Measurements from ENCODE around the gene HTRA1.

Gene HTRA1

GRCh38 chr10:122531261-122531660 is 69.9 kb downstream of the HTRA1 start:
- TF ChIP-seq, protein P1, sequence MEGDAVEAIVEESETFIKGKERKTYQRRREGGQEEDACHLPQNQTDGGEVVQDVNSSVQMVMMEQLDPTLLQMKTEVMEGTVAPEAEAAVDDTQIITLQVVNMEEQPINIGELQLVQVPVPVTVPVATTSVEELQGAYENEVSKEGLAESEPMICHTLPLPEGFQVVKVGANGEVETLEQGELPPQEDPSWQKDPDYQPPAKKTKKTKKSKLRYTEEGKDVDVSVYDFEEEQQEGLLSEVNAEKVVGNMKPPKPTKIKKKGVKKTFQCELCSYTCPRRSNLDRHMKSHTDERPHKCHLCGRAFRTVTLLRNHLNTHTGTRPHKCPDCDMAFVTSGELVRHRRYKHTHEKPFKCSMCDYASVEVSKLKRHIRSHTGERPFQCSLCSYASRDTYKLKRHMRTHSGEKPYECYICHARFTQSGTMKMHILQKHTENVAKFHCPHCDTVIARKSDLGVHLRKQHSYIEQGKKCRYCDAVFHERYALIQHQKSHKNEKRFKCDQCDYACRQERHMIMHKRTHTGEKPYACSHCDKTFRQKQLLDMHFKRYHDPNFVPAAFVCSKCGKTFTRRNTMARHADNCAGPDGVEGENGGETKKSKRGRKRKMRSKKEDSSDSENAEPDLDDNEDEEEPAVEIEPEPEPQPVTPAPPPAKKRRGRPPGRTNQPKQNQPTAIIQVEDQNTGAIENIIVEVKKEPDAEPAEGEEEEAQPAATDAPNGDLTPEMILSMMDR (IDR thresholded peaks at IDR 0.05; ENCODE audit: low read length, missing control alignments), result no peak
- no peak overlapping the region for H3K4me3 ChIP-seq (replicated peaks; ENCODE audit: low read depth, low read length)
- no peak for DNase-seq (ENCODE audit: low read depth)

DNA sequence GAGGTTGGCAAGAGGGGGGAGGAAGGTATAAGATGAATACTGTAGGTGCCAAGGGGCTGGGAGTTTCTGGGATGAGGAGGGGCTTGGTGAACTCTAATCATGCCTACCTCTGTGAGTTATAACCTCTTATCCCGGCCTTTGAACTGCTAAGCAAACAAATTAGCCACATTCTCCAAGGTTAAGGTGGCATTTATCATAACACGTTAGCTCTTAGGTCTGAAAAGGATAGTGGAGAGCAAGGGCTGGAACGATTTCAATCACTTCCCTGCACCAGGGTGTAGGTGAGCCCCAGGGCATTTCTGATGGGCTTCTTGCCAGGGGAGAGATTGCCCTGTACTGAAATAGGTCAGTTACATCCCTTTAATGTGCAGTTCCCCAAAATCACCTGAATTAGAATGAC is 70.6 kb downstream of the HTRA1 start:
- no peak for DNase-seq (ENCODE audit: low read depth)
- TF ChIP-seq, protein P1 (IDR thresholded peaks at IDR 0.05; ENCODE audit: low read length, missing control alignments), result no peak
- no peak overlapping the region for H3K4me3 ChIP-seq (replicated peaks; ENCODE audit: low read depth, low read length)

DNA sequence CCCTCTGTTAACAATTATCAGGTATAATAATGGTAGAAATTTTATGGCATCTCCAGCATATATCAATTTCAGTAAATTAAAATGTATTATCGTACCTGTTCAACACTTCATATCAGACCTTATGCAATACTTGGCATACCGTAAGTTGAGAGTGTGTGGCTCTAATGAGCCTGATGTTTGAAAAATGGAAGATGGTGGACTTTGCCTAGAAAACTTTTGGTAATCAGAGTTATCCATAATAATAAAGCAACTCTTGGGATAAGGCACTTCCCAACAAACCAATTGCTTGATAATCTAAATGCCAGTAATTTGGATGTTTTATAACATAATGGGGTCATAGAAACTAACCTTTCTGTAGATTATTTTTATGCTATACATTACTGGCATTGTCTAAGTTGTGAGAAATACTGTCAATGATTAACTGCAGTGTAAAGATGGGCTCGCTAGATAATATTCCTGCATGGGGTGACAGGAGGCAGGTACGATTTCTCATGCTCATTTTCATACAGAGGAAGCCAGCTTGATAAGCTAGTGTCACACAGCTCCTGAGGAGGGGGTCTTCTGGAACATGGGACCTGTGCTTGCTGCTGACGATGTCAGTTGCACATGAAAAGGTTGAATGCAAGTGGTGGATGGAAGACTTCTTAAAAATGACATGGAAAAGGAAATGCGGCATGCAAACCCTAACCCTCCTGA is 71.4 kb downstream of the HTRA1 start:
- no peak overlapping the region for H3K4me3 ChIP-seq (replicated peaks; ENCODE audit: low read depth, low read length)
- DNase-seq (ENCODE audit: low read depth), result no peak
- TF ChIP-seq, protein P1 (IDR thresholded peaks at IDR 0.05; ENCODE audit: low read length, missing control alignments), result no peak

DNA sequence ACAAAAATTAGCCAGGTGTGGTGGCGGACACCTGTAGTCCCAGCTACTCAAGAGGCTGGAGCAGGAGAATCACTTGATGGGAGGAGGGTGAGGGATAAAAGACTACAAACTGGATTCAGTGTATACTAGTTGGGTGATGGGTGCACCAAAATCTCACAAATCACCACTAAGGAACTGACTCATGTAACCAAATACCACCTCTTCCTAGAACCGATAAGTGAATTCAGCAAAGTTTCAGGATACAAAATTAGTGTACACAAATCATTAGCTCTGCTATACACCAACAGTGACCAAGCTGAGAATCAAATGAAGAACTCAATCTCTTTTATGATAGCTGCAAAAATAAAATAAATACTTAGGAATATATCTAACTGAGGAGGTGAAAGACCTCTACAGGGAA is 76.2 kb downstream of the HTRA1 start:
- H3K4me3 ChIP-seq (replicated peaks; ENCODE audit: low read depth, low read length), result no peak overlapping the region
- DNase-seq (ENCODE audit: low read depth), result no peak
- TF ChIP-seq, protein P1 (IDR thresholded peaks at IDR 0.05; ENCODE audit: low read length, missing control alignments), result no peak

DNA sequence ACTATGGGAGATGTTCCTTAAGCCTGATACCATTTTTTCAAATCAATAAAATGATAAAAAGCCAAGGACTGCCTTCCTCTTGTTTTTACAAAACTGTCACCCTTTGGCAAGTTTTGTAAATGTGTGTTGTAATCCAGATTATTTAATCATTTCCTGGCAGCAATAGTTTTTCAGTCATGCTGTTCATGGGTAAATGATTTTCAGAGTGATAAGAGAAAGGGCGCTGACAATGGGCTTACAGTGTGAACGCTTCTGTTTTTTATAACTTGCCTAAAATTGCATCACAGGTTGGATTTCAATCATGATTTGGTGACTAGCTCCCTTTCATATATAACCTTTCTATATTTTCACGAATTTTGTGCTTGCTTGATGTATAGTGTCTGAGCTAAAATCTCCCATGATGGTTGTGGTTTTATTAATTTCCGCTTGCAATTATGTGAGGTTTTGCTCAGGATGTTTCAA is 80.2 kb downstream of the HTRA1 start:
- no peak overlapping the region for H3K4me3 ChIP-seq (replicated peaks; ENCODE audit: low read depth, low read length)
- peak; percentile 49 for DNase-seq (ENCODE audit: low read depth)
- TF ChIP-seq, protein P1 (IDR thresholded peaks at IDR 0.05; ENCODE audit: low read length, missing control alignments), result no peak

DNA sequence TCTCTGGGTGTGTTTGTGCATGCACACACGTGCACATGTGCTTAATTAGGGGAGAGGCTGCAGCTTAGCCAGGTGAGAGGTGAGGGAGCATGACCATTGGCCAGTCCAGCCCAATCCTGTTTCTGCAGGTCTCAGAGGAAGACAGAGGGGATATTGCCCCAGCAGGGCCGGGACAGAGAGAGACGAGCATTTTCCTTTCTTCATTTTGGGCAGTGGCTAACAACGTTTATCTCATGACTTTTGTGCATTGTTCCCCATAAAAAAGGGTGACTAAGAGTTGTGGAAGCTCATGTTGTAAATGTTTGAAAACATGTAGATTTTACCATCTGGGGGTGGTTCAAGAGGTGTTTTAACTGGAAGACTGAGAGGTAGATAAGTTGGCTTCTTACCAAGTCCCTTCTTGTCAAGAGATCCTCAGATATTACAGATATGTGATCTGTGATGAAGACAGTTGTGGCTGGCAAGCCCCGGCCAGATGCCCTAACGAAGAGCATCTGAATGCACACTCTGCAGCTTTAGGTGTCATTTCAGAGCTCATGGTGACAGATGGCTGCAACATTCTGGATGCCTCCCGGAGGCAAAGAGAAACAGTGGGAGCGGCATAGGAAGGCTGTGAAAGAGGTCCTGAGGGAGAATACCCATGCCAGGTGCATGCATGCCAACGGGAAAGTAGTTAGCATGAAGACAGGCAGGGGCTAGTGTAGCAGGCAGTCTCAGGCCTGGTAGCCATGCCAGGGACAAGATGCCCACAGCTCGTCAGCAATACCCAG is 82.5 kb downstream of the HTRA1 start:
- no peak overlapping the region for H3K4me3 ChIP-seq (replicated peaks; ENCODE audit: low read depth, low read length)
- no peak for DNase-seq (ENCODE audit: low read depth)
- TF ChIP-seq, protein P1 (IDR thresholded peaks at IDR 0.05; ENCODE audit: low read length, missing control alignments), result no peak
